ENCODE results near the gene SLIT1.

GRCh38 chr10:97059006-97059871 is 126.5 kb downstream of the SLIT1 start:
- TF ChIP-seq RAD21 (IDR thresholded peaks at IDR 0.05; ENCODE audit: low read depth), result no peak
- TF ChIP-seq CEBPB (IDR thresholded peaks at IDR 0.05), result no peak
- TF ChIP-seq TCF12 (IDR thresholded peaks at IDR 0.05; ENCODE audit: low read depth), result no peak
- TF ChIP-seq TAF1 (IDR thresholded peaks at IDR 0.05; ENCODE audit: low read depth), result no peak
- TF ChIP-seq REST (IDR thresholded peaks at IDR 0.05; ENCODE audit: low read depth), result no peak
- TF ChIP-seq YY1 (IDR thresholded peaks at IDR 0.05; ENCODE audit: low read depth), result no peak
- no peak for TF ChIP-seq TEAD4 (IDR thresholded peaks at IDR 0.05)
- TF ChIP-seq FOXM1 (IDR thresholded peaks at IDR 0.05; ENCODE audit: borderline replicate concordance, low read depth), result no peak
- TF ChIP-seq CREB1 (IDR thresholded peaks at IDR 0.05; ENCODE audit: low read depth), result no peak
- no peak for TF ChIP-seq EGR1 (IDR thresholded peaks at IDR 0.05)
- TF ChIP-seq ZBTB7A (IDR thresholded peaks at IDR 0.05; ENCODE audit: low read depth), result no peak
- TF ChIP-seq EP300 (IDR thresholded peaks at IDR 0.05; ENCODE audit: borderline replicate concordance), result no peak
- TF ChIP-seq NFIC (IDR thresholded peaks at IDR 0.05), result no peak
